Stimulated activated CD4-positive, alpha-beta T cell treated with anti-CD3 and anti-CD28 coated beads, Interleukin-15, amount 100 ng/mL, for 24 hours (primary cell): ENCODE data around the gene TEK.
"Not testable (repeated sequence)": the region's sequence is repeated elsewhere in the genome, so short reads cannot be mapped to it uniquely, and the experiment has no call there.

Experiments
- DNase-seq: peaks from one replicate; pipeline ENCODE4 v3.0.0-alpha.2; 2020

The TEK gene

DNA sequence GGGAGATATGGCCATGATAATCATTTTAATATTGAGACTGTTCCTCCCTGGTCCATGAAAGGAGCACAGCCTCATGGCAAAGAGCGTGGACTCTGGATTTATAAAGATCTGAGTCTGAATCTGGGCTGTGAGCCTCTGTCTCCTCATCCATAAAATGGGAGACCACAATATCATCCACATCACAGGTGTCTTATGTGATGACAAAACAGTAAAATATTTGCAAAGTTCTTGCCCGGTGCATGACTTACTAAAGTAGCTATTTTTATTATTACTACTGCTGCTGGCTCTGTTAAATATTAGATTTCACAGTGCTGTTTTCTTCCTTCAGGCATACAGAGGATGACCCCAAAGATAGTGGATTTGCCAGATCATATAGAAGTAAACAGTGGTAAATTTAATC, 74.1 kb downstream of the TEK start:
- no peak for DNase-seq

DNA sequence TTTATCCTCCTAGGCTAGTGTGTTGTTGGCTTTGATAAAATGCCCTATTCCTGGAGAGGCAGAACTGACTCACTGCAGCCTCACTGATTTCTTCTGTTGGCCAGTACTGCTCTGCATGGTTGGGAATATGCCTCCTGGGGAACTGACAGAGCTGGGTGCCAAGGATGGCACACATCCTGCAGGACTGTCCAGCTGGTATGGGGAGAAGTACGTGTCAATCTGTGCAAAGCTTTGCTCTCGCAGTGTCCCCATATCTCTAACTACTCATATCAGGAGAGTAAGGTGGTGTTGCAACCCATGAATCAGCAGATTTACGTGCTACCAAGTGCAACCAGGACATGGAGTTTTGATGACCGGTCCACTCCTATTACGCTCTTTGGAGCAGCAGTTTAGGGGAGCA, 74.7 kb downstream of the TEK start:
- DNase-seq = no peak

DNA sequence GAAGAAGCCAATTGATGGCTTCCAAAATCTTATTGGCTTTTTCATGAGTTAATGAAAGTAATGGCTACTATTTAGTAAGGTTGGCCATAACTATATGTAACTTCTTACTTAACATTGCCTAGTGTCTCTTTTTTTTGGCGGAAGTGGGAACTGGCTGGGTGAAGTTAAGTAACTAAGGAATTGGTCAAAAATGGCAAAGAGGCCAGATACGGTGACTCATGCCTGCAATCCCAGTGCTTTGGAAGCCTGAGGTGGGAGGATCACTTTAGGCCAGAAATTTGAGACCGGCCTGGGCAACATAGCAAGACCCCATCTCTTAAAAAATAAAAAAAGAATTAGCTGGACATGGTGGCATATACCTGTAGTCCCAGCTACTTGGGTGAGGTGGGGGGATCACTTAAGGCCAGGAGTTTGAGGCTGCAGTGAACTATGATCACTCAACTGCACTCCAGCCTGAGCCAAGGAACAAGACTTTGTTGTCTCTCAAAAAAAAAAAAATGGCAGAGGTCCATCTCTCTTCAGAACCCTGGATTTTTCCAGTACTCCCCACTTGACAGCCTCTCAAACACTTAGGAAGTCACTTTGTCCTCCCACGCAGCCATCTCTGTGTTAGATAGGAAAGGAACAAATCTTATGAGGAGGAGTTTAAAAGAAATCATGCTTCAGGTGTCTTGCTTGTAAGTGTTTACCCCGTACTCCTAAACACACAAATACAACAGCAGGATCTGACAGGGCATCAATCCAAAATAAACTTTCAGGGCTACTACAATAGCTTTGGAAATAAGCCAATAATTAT, 75.7 kb downstream of the TEK start:
- no peak for DNase-seq

DNA sequence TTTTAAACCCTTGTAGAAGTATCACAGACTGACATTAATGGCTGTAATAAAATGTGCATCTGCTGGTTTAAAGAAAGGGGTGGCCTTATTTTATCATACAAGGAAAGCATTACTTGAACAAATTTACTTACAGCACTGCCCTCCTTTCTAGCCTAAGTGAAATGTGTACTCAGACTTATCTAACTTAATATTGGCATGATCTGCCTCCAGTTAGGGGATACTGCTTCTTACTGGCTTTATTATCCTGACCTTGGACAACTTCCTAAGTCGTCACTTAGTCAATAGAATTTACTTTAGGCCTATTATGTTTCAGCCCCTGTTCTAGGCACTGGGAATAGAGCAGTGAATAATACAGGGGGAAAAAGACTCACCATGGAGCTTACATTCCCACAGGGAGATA, 79.4 kb downstream of the TEK start:
- DNase-seq = no peak

DNA sequence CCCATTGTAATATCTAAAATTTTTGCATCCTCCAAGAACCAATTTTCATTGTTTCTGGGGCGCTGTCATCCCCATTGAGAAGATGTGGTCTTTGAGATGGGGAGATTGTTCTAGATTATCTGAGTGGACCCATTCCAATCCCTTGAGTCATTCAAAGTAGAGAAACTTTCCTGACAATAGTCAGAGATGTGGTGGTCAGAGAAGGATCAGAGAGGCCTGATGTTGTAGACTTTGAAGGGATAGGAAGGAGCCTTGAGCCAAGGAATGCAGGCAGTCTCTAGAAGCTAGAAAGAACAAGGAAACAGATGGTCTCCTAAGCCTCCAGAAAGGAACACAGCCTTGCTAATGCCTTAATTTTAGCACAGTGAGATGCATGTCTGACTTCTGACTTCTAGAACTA, 80.4 kb downstream of the TEK start:
- DNase-seq = no peak

DNA sequence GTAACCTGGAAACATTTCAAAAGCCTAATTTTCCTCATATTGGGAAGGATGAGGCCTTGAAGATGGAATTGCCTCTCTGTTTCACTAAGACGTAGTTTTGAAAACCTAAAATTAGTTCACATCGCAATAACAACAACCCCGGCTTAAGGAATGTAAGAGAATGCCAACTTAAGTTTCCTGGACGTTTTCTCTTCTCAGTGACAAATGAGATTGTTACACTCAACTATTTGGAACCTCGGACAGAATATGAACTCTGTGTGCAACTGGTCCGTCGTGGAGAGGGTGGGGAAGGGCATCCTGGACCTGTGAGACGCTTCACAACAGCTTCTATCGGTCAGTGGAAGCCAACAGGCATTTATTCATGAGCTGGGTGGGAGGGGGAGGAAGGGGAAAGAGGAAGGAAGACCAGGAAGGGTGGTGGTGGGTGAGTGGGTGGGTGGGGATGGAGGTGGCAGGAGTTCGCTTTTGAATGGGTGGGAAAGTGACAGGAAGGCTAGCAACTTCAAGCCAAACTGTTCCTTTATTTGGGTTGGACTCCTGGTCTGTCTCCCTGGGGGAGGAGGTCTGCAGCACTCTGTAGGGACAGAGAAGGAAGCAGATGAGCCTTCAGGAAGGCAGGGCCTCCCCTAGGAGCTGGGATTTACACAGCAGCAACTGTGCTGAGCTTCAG, 83.4 kb downstream of the TEK start:
- no peak for DNase-seq

DNA sequence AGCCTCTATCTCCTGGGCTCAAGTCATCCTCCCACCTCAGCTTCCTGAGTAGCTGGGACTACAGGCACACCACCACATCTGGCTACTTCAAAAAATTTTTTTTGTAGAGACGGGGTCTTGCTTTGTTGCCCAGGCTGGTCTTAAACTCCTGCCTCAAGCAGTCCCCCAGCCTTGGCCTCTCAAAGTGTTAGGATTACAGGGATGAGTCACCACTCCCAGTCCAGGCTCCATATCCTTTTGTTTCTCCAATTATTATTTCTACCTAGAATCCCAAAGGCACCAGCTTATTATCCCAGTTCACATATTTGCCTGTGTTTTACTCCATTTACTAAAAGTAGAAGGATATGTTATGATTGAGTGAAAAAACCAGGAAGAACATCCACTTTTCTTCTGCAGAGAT, 84.9 kb downstream of the TEK start:
- no peak for DNase-seq

DNA sequence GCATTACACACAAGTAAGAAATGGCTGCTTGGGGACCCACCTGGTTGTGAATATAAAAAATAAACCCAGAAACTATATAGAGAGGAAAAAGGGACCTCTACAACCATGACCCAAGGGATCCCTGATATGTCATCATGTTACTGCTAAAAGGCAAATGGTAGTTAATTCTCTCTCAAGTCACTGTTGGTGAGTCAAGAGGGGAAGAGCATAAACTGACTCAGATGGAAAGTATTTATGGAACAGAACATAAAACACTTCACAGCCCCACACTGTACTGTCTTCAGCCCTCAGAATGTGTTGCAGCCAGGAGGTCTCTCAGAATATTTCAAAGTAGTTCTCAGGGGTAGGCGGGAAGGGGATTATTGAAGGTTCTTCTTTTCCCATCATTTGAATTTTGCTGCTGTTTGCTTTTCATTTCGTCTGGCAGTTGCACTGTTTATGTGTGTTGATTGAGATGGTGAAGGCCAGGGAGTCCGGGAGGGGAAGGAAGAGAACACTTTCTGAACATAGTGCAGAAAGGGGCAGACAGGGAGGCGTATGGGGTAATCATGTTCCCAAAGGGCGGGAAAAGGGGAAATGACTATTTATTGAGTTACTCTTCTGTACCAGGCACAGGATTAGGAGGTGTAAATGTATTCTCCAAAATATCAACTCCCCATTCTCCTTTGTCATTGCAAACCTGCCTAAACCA, 85.5 kb downstream of the TEK start:
- DNase-seq = no peak

DNA sequence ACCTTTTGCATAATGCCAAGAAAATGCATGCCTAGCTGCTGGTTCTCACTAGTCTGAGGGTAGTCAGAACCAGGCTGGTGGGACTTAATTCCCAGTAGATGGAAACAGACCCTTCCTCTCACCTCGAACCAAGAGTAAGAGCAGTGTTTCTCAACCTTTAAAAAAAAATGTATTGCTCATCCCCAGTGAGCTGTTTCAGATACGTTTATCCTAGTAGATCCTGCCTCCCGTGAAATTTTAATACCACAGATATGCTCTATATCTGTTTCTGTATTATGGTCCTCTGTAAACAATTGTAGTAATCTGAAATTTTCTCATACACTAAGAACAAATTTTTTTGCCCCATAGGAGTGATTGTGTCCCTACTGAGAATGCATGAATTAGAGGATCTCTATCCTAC, 86.2 kb downstream of the TEK start:
- DNase-seq = no peak

DNA sequence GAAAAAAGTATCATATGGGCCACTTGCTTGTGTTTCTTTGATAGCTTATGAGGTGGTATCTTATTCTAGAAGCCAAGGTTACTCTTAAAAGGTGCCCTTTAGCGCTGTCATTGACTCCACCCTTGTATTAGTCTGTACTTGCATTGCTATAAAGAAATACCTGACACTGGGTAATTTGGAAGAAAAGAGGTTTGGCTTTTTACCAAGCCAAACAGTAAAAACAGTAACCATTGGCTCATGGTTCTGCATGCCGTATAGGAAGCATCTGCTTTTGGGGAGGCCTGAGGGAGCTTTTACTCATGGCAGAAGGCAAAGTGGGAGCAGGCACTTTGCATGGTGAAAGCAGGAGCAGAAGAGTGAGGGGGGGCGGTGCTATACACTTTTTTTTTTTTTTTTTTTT, 87.4 kb downstream of the TEK start:
- no peak for DNase-seq

DNA sequence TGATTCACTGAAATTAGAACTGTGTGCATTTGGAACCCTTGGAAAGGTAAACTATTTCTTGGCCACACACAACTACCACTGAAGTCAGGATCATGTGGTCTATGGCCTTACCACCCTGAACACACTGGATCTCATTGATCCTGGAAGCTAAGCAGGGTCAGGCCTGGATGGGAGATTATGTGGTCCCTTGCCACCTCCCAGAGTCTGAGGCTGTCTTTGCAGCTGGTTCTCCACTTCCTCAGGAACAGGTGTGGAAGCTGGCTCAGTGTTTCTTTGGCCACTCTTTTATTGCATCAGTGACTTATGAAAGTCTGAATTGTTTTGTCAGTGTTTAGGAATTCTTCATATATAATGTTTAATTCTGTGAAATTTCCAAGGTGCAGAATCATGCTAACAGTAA, 89.2 kb downstream of the TEK start:
- DNase-seq = no peak

DNA sequence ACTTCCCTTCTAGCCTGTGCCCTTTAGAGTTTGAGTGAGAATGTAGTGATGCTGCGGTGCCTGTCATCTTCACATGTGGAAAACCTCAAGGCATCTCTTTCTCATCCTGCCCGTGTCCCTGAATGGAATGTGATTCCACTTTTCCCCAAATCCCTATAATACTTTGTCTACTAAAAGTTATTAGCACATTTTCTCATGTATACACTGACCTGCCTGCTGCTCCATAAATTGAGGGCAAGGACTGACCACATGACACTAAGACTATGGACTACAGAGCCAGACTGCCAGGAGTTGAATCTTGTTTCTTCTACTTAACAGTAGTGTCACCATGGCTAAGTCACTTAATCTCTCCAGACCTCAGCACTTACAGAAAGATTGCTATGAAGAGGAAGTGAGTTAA, 93.0 kb downstream of the TEK start:
- DNase-seq = no peak

DNA sequence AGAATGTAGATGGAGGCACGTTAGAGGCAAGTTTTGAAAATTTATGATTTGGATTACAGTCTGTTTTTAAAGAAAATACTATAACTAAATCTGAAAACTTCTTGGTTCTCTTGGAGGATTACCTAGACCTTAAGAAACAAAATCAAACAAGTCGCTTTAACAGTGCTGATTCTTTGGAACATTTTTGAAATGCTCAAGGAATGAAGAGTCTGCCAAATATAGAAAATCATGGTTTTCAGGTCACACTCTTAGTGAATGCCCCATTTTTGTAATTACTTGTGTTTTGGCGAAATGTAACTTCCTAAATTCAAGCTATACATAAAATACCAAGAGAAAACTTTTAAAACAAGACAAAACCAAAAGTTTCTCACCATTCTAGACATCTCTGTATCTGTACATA, 94.8 kb downstream of the TEK start:
- no peak for DNase-seq

DNA sequence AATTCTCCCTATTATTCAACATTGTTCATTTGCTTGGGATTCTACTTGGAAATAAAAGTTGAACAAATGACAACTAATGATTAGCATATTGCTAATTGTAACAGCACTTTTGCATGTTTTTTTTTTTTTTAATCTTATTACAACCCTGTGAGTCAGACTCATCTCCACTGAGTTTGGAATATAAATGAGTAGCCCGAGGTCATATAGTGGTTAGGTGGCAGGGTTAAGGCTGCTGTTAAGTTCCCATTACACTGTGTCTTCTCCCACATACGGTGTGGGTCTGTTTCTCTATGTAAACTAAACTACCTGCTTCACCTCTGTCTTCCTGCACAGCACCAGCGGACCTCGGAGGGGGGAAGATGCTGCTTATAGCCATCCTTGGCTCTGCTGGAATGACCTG, 95.6 kb downstream of the TEK start:
- DNase-seq = no peak

DNA sequence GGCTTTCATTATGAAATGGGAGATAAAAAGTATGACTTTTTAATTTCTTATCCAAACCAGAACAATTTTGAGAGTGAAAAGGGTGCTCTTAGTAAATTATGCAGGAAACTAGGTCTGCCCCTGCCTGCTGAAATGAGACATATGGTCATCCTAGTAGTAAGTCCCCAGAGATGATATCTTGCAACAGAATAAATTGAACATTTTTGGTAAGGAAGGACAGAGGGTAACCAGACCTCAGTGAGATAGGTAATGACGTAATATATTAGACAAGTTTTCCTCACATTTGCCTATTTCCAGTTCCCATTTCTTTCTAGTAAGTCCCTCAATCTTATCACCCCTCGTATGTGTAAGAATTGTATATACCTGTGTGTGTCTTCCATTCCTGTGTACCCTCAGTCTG, 96.2 kb downstream of the TEK start:
- DNase-seq = no peak

DNA sequence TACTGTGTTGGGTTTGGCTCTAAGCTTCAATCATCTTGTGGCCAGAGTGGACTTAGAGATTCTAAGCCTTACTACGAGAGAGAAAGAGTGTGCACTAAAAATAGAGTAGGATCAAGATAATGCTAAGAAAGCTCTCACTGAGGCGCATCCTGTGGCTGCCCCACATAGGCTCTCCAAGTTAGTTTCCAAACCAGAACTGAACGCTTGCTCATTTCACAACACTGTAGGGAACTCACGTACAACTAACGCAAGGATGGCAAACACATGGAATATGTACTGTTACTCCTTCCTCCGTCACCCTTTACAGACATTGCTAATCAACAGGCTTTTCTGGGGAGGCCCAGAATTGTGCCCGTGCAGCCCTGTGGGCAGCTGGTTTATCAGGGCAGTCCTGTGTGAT, 97.0 kb downstream of the TEK start:
- no peak for DNase-seq

DNA sequence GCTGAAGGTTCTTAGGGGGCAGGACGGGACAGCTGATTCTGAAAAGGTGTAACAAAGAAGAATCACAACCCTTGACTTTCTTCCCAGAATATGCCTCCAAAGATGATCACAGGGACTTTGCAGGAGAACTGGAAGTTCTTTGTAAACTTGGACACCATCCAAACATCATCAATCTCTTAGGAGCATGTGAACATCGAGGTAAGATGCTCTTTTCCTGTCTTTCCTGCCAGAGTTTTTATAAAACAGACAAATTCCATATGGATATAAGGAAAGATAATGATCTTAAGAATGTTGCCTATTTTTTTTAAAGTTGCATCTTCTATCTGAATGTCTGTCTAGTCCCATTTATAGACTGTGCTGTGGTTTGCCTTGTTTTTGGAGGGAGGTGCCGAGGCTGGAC, 100.0 kb downstream of the TEK start:
- no peak for DNase-seq

DNA sequence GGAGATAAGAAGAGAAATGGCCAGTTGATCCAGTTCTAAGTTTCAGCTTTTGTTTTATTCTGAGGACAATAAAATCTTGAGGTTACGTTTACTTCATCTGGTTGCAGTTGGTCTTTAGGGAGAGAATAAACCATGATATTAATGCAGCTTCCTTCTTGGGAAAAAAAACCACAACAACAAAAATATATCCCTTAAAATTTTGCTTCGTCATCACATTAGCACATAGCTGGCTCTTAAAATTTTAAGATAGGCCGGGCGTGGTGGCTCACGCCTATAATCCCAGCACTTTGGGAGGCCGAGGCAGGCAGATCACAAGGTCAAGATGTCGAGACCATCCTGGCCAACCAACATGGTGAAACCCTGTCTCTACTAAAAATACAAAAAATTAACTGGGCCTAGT, 101.6 kb downstream of the TEK start:
- DNase-seq = no peak

DNA sequence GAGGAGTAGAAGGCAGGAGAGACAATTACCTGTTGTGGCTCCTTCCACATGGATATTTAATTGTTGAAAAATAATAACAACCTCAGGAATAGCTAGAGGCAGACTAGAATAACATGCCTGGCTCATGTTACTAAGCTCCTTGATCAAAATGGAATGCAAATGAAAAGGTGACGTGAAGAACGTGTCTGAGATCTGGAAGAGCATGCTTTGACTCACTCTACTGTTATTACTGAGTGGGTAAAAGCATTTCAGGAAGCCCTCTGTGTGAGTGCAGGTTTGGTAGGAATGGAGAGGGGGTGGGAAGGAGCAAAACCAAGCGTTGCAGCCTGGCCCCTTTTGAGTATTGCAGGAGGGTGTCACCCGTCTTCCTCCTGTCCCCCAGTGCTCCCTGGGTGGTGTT, 103.2 kb downstream of the TEK start:
- DNase-seq = no peak

DNA sequence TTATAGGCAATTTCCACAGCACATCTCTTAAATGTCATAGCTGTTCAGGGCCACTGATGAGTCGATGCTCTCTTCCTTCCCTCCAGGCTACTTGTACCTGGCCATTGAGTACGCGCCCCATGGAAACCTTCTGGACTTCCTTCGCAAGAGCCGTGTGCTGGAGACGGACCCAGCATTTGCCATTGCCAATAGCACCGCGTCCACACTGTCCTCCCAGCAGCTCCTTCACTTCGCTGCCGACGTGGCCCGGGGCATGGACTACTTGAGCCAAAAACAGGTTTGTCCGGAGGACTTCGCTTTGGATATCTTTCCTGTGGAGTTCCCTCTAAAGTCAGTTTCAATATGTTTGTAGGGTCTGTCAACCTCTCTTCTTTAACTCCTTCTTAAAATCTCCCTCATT, 103.6 kb downstream of the TEK start:
- no peak for DNase-seq

DNA sequence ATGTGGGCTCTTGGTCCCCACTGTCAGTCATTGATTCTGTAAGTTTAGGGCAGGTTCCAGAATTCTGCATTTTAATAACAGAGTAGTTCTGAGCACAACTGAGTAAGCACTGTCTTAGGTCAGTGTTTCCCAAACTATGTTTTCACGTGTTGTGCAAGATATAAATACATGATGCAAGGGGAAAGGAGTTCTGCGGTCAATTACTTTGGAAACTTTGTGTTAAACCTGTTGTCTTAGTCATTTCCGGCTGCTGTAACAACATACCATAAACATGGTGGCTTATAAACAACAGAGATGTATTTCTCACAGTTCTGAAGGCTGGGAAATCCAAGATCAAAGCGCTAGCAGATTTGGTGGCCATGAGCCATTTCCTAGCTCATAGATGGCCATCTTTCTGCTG, 118.2 kb downstream of the TEK start:
- no peak for DNase-seq

DNA sequence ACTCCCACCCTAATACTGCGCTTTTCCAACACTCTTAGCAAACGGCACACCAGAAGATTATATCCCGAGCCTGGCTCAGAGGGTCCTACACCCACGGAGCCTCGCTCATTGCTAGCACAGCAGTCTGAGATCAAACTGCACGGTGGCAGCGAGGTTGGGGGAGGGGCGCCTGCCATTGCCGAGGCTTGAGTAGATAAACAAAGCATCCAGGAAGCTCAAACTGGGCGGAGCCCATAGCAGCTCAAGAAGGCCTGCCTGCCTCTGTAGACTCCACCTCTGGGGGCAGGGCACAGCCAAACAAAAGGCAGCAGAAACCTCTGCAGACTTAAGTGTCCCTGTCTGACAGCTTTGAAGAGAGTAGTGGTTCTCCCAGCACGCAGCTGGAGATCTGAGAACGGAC, 130.6 kb downstream of the TEK start:
- DNase-seq = not testable (repeated sequence)

DNA sequence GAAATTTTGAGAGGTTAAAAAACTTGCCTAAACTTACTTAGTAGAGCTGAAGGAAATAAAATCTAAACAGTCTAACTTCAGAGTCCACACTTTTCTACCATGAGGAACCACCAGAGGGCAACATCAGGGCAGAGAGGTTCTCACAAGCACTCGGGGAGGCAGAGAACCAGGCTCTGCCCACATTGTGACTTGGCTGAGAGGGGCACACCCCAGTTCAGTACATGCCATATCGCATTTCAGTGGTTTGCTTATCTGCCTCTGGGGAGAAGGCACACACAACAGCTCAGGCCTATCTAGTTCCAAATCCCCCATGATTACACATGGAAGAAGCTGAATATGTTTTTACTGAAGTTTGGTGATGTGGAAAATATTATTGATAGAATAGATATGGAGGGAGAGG, 138.7 kb downstream of the TEK start:
- peak; percentile 15 for DNase-seq

DNA sequence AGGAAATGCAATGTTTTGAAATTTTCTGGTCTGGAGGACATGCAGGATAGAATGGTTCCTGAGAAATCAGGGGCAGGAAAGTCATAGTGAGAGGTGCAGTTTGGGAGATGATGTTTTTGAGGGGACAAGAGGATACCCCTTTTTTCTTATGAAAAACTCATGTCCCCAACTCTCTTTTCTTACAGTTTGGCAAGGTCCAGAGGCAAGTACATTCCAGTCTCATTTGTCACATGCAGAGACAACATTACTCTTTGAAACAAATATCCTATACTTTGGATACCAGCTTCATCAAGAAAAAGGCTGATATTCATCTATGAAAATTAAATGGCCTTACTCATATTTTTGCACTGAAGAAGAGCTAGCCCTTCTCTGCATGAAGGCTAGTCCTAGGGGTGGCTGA, 139.7 kb downstream of the TEK start:
- no peak for DNase-seq
